ENCODE results near the gene ARHGAP15. TPM values are rescaled to one million over a fixed set of nuclear protein-coding genes. Genes with fewer than 3 reads are reported as not detected.

The ARHGAP15 gene
- total RNA-seq, 1 donor from 2014 or later = not detected

DNA sequence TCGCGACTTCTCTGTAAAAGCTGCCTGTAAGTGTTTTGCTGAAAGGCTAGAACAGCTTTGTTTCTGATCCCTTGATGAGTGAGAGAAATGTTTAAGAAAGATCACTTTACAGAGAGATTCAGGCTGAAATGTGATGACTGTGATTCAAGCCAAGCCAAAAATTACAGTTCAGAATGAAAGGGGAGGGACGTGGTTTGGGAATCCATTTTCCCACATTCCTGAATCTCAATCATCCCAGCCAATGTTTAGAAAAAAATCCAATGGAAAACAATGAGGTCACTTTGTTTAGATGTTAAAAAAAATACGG is 416.7 kb downstream of the ARHGAP15 start:
- Mint-ChIP-seq H3K27ac (ENCODE audit: unreplicated experiment) (peak overlapping the region; percentile 42), H3K9me3 (ENCODE audit: unreplicated experiment) (peaks cover 7% of the 10 kb centered on the region), H3K27me3 (ENCODE audit: low read depth, unreplicated experiment) (no peaks in the 10 kb centered on the region), H3K4me3 (ENCODE audit: unreplicated experiment) (no peak overlapping the region), H3K36me3 (ENCODE audit: low read depth, unreplicated experiment) (no peaks in the 10 kb centered on the region), H3K4me1 (ENCODE audit: low read depth, unreplicated experiment) (peaks cover 7% of the 10 kb centered on the region)
- no peaks in the 10 kb centered on the region for H3K79me2 ChIP-seq (ENCODE audit: insufficient read depth, low read length)
- no peaks in the 10 kb centered on the region for H3K36me3 ChIP-seq (ENCODE audit: insufficient read depth, low read length)
- no peak overlapping the region for H3K27ac ChIP-seq (ENCODE audit: low read depth, low read length)
- no peak for TF ChIP-seq CTCF (IDR thresholded peaks at IDR 0.05; ENCODE audit: insufficient read depth, low read depth, low read length)
- no peak for TF ChIP-seq EZH2 (IDR thresholded peaks at IDR 0.05; ENCODE audit: insufficient read depth, low read length)
- no peaks in the 10 kb centered on the region for H4K20me1 ChIP-seq (ENCODE audit: insufficient read depth, low read length)
- no peaks in the 10 kb centered on the region for H3K4me1 ChIP-seq (ENCODE audit: insufficient read depth, low read length)
- no peak overlapping the region for H3K4me3 ChIP-seq (ENCODE audit: insufficient read depth, low read depth, low read length)
- no peaks in the 10 kb centered on the region for H3K27me3 ChIP-seq (ENCODE audit: insufficient read depth, low read length)
- H3K9ac ChIP-seq (ENCODE audit: low read length) = peak overlapping the region; percentile 20
- no peaks in the 10 kb centered on the region for H3K9me3 ChIP-seq (ENCODE audit: insufficient read depth, low read depth, low read length)
- FAIRE-seq (no peak), DNase-seq (ENCODE audit: low read depth) (peak; percentile 66)
- H2AFZ ChIP-seq (ENCODE audit: low read depth, low read length) = peak overlapping the region; percentile 20
- peak overlapping the region; percentile 43 for H3K4me2 ChIP-seq (ENCODE audit: low read length)

DNA sequence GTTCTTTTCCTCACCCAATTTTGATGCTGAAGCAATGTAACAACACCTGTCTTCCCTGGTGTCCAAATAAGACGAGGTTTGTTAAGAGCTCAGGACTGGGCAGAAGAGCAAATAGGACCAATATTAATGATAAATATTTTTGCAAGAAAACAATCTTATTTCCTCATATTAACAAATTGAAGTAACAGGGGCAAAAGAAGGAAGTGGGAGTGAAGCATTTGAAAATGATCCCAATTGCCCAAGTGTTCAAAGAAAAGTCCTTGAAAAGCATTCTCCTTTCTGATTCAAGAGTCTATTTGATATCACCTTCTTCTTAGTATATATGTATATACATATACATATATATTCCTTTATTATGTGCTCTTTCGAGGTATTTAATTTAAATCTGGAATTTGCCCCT is 418.8 kb downstream of the ARHGAP15 start:
- no peak overlapping the region for H3K4me2 ChIP-seq (ENCODE audit: low read length)
- H3K9me3 Mint-ChIP-seq (ENCODE audit: unreplicated experiment) = no peaks in the 10 kb centered on the region
- peaks cover 17% of the 10 kb centered on the region for H3K4me1 Mint-ChIP-seq (ENCODE audit: low read depth, unreplicated experiment)
- no peaks in the 10 kb centered on the region for H3K36me3 Mint-ChIP-seq (ENCODE audit: low read depth, unreplicated experiment)
- FAIRE-seq (no peak), DNase-seq (ENCODE audit: low read depth) (no peak)
- no peaks in the 10 kb centered on the region for H3K36me3 ChIP-seq (ENCODE audit: insufficient read depth, low read length)
- no peak overlapping the region for H3K27ac ChIP-seq (ENCODE audit: low read depth, low read length)
- no peaks in the 10 kb centered on the region for H3K4me1 ChIP-seq (ENCODE audit: insufficient read depth, low read length)
- H3K27ac Mint-ChIP-seq (ENCODE audit: unreplicated experiment) = no peak overlapping the region
- H3K9ac ChIP-seq (ENCODE audit: low read length) = no peak overlapping the region
- no peaks in the 10 kb centered on the region for H3K79me2 ChIP-seq (ENCODE audit: insufficient read depth, low read length)
- H3K9me3 ChIP-seq (ENCODE audit: insufficient read depth, low read depth, low read length) = no peaks in the 10 kb centered on the region
- H3K4me3 Mint-ChIP-seq (ENCODE audit: unreplicated experiment) = no peak overlapping the region
- H4K20me1 ChIP-seq (ENCODE audit: insufficient read depth, low read length) = no peaks in the 10 kb centered on the region
- H3K27me3 ChIP-seq (ENCODE audit: insufficient read depth, low read length) = no peaks in the 10 kb centered on the region
- H3K4me3 ChIP-seq (ENCODE audit: insufficient read depth, low read depth, low read length) = no peak overlapping the region
- no peak overlapping the region for H2AFZ ChIP-seq (ENCODE audit: low read depth, low read length)
- TF ChIP-seq CTCF (IDR thresholded peaks at IDR 0.05; ENCODE audit: insufficient read depth, low read depth, low read length) = no peak
- TF ChIP-seq EZH2 (IDR thresholded peaks at IDR 0.05; ENCODE audit: insufficient read depth, low read length) = no peak
- no peaks in the 10 kb centered on the region for H3K27me3 Mint-ChIP-seq (ENCODE audit: low read depth, unreplicated experiment)

DNA sequence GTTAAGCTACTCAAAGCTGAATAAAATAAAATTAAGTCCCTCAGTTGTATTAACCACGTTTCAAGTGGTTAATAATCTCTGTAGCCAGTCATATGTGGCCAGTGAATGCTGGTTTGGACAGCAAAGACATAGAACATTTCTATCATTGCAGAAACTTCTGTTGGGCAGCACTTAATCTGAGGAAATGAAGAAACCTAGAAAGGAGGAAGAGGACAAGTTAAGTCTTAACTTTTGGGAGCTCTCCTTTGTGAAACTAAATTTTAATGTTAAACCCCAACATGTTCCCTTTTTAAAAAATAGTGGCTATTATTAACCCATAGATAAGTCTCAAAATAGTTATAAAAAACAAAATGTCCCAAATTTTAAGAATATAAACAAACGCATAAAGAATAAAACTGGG is 421.3 kb downstream of the ARHGAP15 start:
- no peak overlapping the region for H3K9ac ChIP-seq (ENCODE audit: low read length)
- H3K4me1 ChIP-seq (ENCODE audit: insufficient read depth, low read length) = no peaks in the 10 kb centered on the region
- no peaks in the 10 kb centered on the region for H3K36me3 Mint-ChIP-seq (ENCODE audit: low read depth, unreplicated experiment)
- H3K4me2 ChIP-seq (ENCODE audit: low read length) = no peak overlapping the region
- H3K36me3 ChIP-seq (ENCODE audit: insufficient read depth, low read length) = no peaks in the 10 kb centered on the region
- H3K79me2 ChIP-seq (ENCODE audit: insufficient read depth, low read length) = no peaks in the 10 kb centered on the region
- no peaks in the 10 kb centered on the region for H4K20me1 ChIP-seq (ENCODE audit: insufficient read depth, low read length)
- H3K27me3 Mint-ChIP-seq (ENCODE audit: low read depth, unreplicated experiment) = no peaks in the 10 kb centered on the region
- FAIRE-seq (no peak), DNase-seq (ENCODE audit: low read depth) (no peak)
- H3K4me1 Mint-ChIP-seq (ENCODE audit: low read depth, unreplicated experiment) = peaks cover 24% of the 10 kb centered on the region
- TF ChIP-seq EZH2 (IDR thresholded peaks at IDR 0.05; ENCODE audit: insufficient read depth, low read length) (no peak), CTCF (IDR thresholded peaks at IDR 0.05; ENCODE audit: insufficient read depth, low read depth, low read length) (no peak)
- no peak overlapping the region for H3K27ac Mint-ChIP-seq (ENCODE audit: unreplicated experiment)
- no peak overlapping the region for H3K4me3 Mint-ChIP-seq (ENCODE audit: unreplicated experiment)
- H3K9me3 Mint-ChIP-seq (ENCODE audit: unreplicated experiment) = no peaks in the 10 kb centered on the region
- no peak overlapping the region for H2AFZ ChIP-seq (ENCODE audit: low read depth, low read length)
- H3K27ac ChIP-seq (ENCODE audit: low read depth, low read length) = no peak overlapping the region
- H3K9me3 ChIP-seq (ENCODE audit: insufficient read depth, low read depth, low read length) = no peaks in the 10 kb centered on the region
- no peaks in the 10 kb centered on the region for H3K27me3 ChIP-seq (ENCODE audit: insufficient read depth, low read length)
- no peak overlapping the region for H3K4me3 ChIP-seq (ENCODE audit: insufficient read depth, low read depth, low read length)
